ENCODE measurements around the gene SH3TC2.

Gene SH3TC2

DNA sequence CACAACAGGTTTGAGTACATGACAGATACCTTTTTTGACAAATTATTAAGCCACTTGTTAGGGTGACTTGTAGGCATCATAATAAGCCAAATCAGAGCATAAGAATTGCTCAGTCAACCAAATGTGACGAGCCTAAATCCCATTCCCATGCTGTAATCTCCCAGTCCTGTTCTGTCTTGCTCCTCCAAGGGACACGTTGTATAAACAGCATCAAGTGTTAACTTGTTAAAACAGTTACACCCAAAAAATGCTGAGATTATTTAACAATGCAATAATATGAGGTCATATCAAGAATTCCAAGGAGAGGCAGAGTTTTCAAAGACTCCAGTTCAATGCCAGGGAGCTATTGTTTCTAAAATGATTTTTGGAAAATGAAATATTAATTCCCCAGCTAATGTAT, 76.2 kb downstream of the SH3TC2 start:
- no peak for DNase-seq (ENCODE audit: low read depth, low spot score)
- no peak overlapping the region for H3K4me3 ChIP-seq (ENCODE audit: low read depth, low read length)
- no peak for TF ChIP-seq CTCF (IDR thresholded peaks at IDR 0.05; ENCODE audit: insufficient read depth, low read length, missing control alignments)
- CTCF ChIA-PET: interaction anchor here (1.0 to 4.7 kb wide), 5 partner anchors 9 to 254 kb away, joined by 3 to 43 read pairs (median 7); no protein-coding TSS in a partner anchor
- POLR2A ChIA-PET: no interaction called here

GRCh38 chr5:148984345-148984744, 78.5 kb downstream of the SH3TC2 start:
- ChIA-PET POLR2A (no interaction called here), CTCF (interaction anchor here (0.8 to 1.8 kb wide), 3 partner anchors 13 to 131 kb away, joined by 3 to 6 read pairs (median 6); no protein-coding TSS in a partner anchor)
- no peak overlapping the region for H3K4me3 ChIP-seq (ENCODE audit: low read depth, low read length)
- TF ChIP-seq CTCF (IDR thresholded peaks at IDR 0.05; ENCODE audit: insufficient read depth, low read length, missing control alignments): no peak
- no peak for DNase-seq (ENCODE audit: low read depth, low spot score)

GRCh38 chr5:148981353-148981752, 81.5 kb downstream of the SH3TC2 start:
- H3K4me3 ChIP-seq (ENCODE audit: low read depth, low read length): no peak overlapping the region
- ChIA-PET CTCF (interaction anchor here (0.8 to 2.7 kb wide), 9 partner anchors 11 to 251 kb away, joined by 3 to 12 read pairs (median 4); no protein-coding TSS in a partner anchor), POLR2A (no interaction called here)
- no peak for DNase-seq (ENCODE audit: low read depth, low spot score)
- TF ChIP-seq CTCF (IDR thresholded peaks at IDR 0.05; ENCODE audit: insufficient read depth, low read length, missing control alignments): no peak

GRCh38 chr5:148980731-148981130, 82.1 kb downstream of the SH3TC2 start:
- H3K4me3 ChIP-seq (ENCODE audit: low read depth, low read length): no peak overlapping the region
- CTCF ChIA-PET: interaction anchor here (0.7 to 2.7 kb wide), 9 partner anchors 10 to 250 kb away, joined by 3 to 12 read pairs (median 4); no protein-coding TSS in a partner anchor
- POLR2A ChIA-PET: no interaction called here
- no peak for DNase-seq (ENCODE audit: low read depth, low spot score)
- TF ChIP-seq CTCF (IDR thresholded peaks at IDR 0.05; ENCODE audit: insufficient read depth, low read length, missing control alignments): no peak

DNA sequence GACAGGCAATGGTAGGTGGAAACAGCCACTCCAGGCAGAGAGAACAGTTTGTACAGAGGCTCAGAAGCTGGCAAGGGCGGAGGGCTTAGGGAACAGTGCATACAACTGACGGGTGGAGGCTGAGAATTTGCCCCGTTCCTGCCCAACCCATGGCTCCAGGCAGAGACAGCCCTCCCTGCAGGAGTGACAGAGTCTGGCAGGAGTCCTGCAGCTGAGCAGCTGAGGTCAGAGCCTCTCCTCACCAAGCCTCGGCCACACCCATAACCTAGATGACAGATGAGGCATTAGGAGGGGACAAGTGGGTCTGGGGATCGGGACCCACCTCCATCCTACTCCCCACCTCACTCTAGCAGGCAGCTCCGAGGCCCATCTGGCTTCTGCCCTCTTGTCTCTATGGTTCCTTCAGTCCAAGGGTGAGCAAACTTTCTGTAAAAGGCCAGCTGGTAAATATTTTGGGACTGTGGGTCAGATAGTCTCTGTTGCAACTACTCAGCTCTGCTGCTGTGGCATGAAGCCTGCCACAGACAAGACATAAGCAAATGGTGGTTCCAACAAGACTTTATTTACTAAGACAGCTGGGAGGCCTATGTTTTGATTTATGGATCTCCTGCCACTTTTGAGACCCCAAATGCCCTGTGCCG, 83.7 kb downstream of the SH3TC2 start:
- POLR2A ChIA-PET: no interaction called here
- CTCF ChIA-PET: interaction anchor here (0.8 to 3.6 kb wide), 4 partner anchors 10 to 158 kb away, joined by 3 to 14 read pairs (median 8); no protein-coding TSS in a partner anchor
- no peak for TF ChIP-seq CTCF (IDR thresholded peaks at IDR 0.05; ENCODE audit: insufficient read depth, low read length, missing control alignments)
- H3K4me3 ChIP-seq (ENCODE audit: low read depth, low read length): no peak overlapping the region
- no peak for DNase-seq (ENCODE audit: low read depth, low spot score)

DNA sequence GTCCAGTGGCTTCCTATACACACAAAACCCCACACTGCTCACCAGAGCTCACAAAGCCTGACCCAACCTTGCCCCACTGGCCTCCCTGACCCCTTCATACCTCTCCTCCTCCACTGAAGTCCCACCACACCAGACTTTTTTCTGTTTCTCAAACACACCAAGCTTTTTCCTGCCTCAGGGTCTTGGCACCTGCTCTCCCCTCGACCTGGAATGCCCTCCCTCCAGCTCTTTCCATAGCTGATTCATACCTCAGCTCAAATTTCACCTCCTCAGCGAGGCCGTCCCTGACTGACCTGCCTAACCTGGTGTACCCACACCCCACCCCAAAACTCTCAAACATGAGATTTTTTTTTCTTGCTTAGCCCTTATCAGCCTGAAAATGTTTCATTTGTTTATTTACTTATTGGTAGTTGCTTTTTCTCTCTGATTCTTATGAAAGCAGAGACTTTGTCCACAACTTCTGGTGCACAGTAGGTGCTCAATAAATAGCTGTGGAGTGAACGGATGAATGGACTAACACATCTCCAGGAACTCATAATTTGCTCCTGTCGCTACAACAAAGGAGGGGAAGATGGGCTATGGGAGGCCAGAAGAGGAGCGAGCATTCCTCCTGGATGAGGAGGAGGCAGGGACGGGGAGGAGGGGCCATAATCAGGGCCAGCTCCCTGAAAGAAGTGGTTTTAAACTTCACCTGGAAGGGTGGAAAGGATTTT, 84.3 kb downstream of the SH3TC2 start:
- H3K4me3 ChIP-seq (ENCODE audit: low read depth, low read length): no peak overlapping the region
- ChIA-PET CTCF (interaction anchor here (0.8 to 3.6 kb wide), 11 partner anchors 9 to 245 kb away, joined by 3 to 14 read pairs (median 6); no protein-coding TSS in a partner anchor), POLR2A (interaction anchor here (0.6 kb wide), 1 partner anchor 24 kb away, joined by 3 read pairs; no protein-coding TSS in a partner anchor)
- no peak for DNase-seq (ENCODE audit: low read depth, low spot score)
- no peak for TF ChIP-seq CTCF (IDR thresholded peaks at IDR 0.05; ENCODE audit: insufficient read depth, low read length, missing control alignments)

Measured in AG04449 (cell line).